ENCODE measurements around the gene ARHGAP42. TPM values are rescaled to one million over a fixed set of nuclear protein-coding genes. Genes with fewer than 3 reads are reported as not detected.

Gene ARHGAP42
- total RNA-seq, 1 experiment from 2014 or later: 39.1 TPM

- H3K4me1 Mint-ChIP-seq: peaks cover 14 to 22% of the 10 kb centered on the region in 2 experiments
- H3K4me2 ChIP-seq (ENCODE audit: insufficient read depth, insufficient read length, low read length): no peak overlapping the region
- DNase-seq: no peak
Observed at GRCh38 chr11:100851147-100851546, 164.1 kb downstream of the ARHGAP42 start.

More at GRCh38 chr11:100851147-100851546, 164.1 kb downstream of the ARHGAP42 start:
- Histone ChIP-seq H4K8ac (replicated peaks; ENCODE audit: insufficient read length, low read depth, low read length) (no peak overlapping the region), H3T11ph (ENCODE audit: low read length) (no peak overlapping the region), H3K79me2 (ENCODE audit: insufficient read depth, low read length) (0 out of 2 replicates have a peak, but pooled peaks cover 2% of the 10 kb centered on the region), H3K18ac (ENCODE audit: insufficient read length, low read depth, low read length) (no peak overlapping the region), H3K27me3 (ENCODE audit: insufficient read depth, low read length) (no peaks in the 10 kb centered on the region), H3K56ac (ENCODE audit: insufficient read length, low read depth, low read length) (no peak overlapping the region), H2BK120ac (ENCODE audit: low read depth, low read length, poor library complexity, severe bottlenecking) (no peak overlapping the region), H4K20me1 (ENCODE audit: control insufficient read depth, insufficient read depth, insufficient read length) (no peaks in the 10 kb centered on the region), H3K9ac (ENCODE audit: extremely low read depth, insufficient read length, low read length) (no peak overlapping the region), H2BK15ac (ENCODE audit: low read depth, low read length) (no peak overlapping the region), H2AK5ac (ENCODE audit: insufficient read length, low read length) (no peak overlapping the region), H3K4me1 (ENCODE audit: insufficient read depth, low read length) (no peaks in the 10 kb centered on the region; the same call in 1 of the 2 replicates), H2BK5ac (ENCODE audit: insufficient read length, low read length) (no peak overlapping the region), H3K79me1 (ENCODE audit: insufficient read depth, low read depth, low read length, poor library complexity, severe bottlenecking) (no peaks in the 10 kb centered on the region), H3K23me2 (ENCODE audit: insufficient read length, low read depth, low read length, poor library complexity, severe bottlenecking) (no peaks in the 10 kb centered on the region), H3K14ac (ENCODE audit: insufficient read depth, low read length) (no peak overlapping the region), H3K27ac (ENCODE audit: insufficient read length, low read depth, low read length) (no peak overlapping the region), H3K23ac (ENCODE audit: insufficient read length, low read depth, low read length) (no peak overlapping the region), H2AFZ (ENCODE audit: low read length) (no peak overlapping the region), H3K4ac (ENCODE audit: low read depth, low read length) (no peak overlapping the region), H4K91ac (ENCODE audit: insufficient read length, low read depth, low read length) (no peak overlapping the region), H4K5ac (ENCODE audit: insufficient read length, low read depth, low read length) (no peak overlapping the region), H2BK20ac (ENCODE audit: low read depth, low read length, poor library complexity, severe bottlenecking) (no peak overlapping the region), H3K9me3 (ENCODE audit: control insufficient read depth, low read depth, low read length) (no peaks in the 10 kb centered on the region), H2BK12ac (ENCODE audit: insufficient read length, low read depth, low read length) (no peak overlapping the region)
- no CpG with 5 or more reads among the region's 4 CpGs for WGBS (ENCODE audit: extremely low coverage, insufficient read length, low lambda C conversion rate)
- no peaks in the 10 kb centered on the region for H3K27me3 Mint-ChIP-seq (ENCODE audit: low read depth)
- no peak overlapping the region; a peak in 1 of 7 replicates for H3K27ac Mint-ChIP-seq
- no peaks in the 10 kb centered on the region for H3K9me3 Mint-ChIP-seq
- no peak overlapping the region for H3K4me3 Mint-ChIP-seq
- no peak for TF ChIP-seq CTCF (conservative IDR thresholded peaks at IDR 0.05)
- H3K36me3 Mint-ChIP-seq (ENCODE audit: insufficient read depth in 1 of 3, low read depth in 3 of 3): peaks cover 0 to 5% (median 0%) of the 10 kb centered on the region in 3 experiments; a peak in 1 of 7 replicates

All from H9 (cell line).